Fibroblast of the aortic adventitia (primary cell): ENCODE results near the gene PGA4. TPM values are rescaled to one million over a fixed set of nuclear protein-coding genes. Genes with fewer than 3 reads are reported as not detected.

ENCODE experiments used
- DNase-seq: peaks from one replicate; pipeline ENCODE4 v3.0.0-alpha.2; 2010; ENCODE audit warnings: low read depth
- H3K4me3 ChIP-seq: 2 replicates; pipeline ENCODE4 v1.5.1; 2011; ENCODE audit warnings: low read depth, mild to moderate bottlenecking, control low read depth, low read length, moderate library complexity
- CTCF ChIP-seq: IDR thresholded peaks from 2 replicates; pipeline ENCODE4 v1.5.1; 2011; ENCODE audit warnings: mild to moderate bottlenecking, low read length, control low read depth, inconsistent platforms; ENCODE audit not compliant: insufficient read depth
- total RNA-seq: library from RNA; depleted of rRNA; stranded (reverse); fragments of >200 nt; gene quantifications from 2 replicates; pipeline ENCODE4 v1.2.3, GENCODE V29; 2012; ENCODE audit warnings: low replicate concordance

PGA4 gene
- total RNA-seq, 1 donor, result not detected

- no peak for TF ChIP-seq CTCF
- H3K4me3 ChIP-seq, result no peak overlapping the region
- peak; percentile 59 for DNase-seq
Observed at GRCh38 chr11:61273178-61274078, 51.3 kb downstream of the PGA4 start.

- no peak overlapping the region for H3K4me3 ChIP-seq
- no peak for TF ChIP-seq CTCF
- DNase-seq, result no peak
Observed at GRCh38 chr11:61274084-61274483, 51.9 kb downstream of the PGA4 start.

GRCh38 chr11:61275191-61275590, 53.0 kb downstream of the PGA4 start:
- H3K4me3 ChIP-seq, result no peak overlapping the region
- no peak for DNase-seq
- no peak for TF ChIP-seq CTCF

GRCh38 chr11:61277186-61278000, 55.2 kb downstream of the PGA4 start:
- DNase-seq, result no peak
- TF ChIP-seq CTCF, result no peak
- no peak overlapping the region for H3K4me3 ChIP-seq

GRCh38 chr11:61278001-61278470, 55.9 kb downstream of the PGA4 start:
- TF ChIP-seq CTCF, result no peak
- H3K4me3 ChIP-seq, result no peak overlapping the region
- DNase-seq, result no peak

- no peak for TF ChIP-seq CTCF
- H3K4me3 ChIP-seq, result no peak overlapping the region
- DNase-seq, result peak; percentile 30
Observed at GRCh38 chr11:61279934-61280659, 58.0 kb downstream of the PGA4 start.
